GM19463 (cell line): ENCODE results near the gene KDM4C.
"Not testable (repeated sequence)": the region's sequence is repeated elsewhere in the genome, so short reads cannot be mapped to it uniquely, and the experiment has no call there.

ENCODE experiments used
- ATAC-seq: cut with Tn5 transposase; IDR thresholded peaks from one replicate; pipeline ENCODE4 v1.9.1; 2021; ENCODE audit warnings: mild to moderate bottlenecking, moderate library complexity; ENCODE audit not compliant: unreplicated experiment

The KDM4C gene

DNA sequence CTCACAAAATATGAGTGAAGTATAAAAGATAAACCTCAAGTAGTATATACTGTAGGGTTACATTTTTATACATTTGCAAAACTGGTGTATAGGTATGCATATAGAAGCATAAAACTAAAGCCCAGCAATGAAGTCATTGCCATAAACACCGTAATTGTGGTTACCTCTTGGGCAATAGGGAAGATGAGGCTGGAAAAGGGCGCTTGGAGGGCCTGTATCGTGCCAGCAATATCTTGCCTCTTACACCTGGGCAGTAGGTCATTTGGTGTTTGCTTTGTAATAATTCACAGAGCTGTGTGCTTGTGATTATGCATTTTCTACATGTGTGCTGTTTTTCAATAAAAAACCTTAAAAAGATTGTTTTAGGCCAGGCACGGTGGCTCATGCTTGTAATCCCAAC lies 45.2 kb downstream of the KDM4C start:
- no peak for ATAC-seq

DNA sequence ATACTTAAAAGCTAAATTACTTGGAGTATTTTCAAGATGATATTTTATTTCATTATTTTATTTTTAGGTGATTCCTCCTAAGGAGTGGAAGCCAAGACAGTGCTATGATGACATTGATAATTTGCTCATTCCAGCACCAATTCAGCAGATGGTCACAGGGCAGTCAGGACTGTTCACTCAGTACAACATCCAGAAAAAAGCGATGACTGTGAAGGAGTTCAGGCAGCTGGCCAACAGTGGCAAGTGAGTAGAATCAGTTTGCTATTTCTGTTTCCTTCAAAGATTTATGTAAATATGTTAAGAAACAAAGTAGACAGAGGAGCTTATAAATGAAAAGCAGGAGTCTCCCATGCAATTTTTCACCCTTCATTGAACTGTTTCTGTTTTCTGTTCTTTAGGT lies 47.8 kb downstream of the KDM4C start:
- no peak for ATAC-seq

DNA sequence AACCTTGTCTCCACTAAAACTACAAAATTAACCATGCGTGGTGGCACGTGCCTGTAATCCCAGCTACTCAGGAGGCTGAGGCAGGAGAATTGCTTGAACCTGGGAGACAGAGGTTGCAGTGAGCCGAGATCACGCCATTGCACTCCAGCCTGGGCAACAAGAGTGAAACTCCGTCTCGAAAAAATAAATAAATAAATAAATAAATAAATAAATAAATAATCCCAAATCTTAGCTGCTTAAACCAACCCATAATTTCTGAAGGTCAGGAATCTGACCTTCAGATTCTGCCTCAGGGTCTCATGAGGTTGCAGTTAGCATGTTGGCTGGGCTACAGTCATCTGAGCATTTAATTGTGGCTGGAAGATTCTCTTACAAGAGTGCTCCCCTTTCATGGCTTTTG lies 48.5 kb downstream of the KDM4C start:
- ATAC-seq = not testable (repeated sequence)

DNA sequence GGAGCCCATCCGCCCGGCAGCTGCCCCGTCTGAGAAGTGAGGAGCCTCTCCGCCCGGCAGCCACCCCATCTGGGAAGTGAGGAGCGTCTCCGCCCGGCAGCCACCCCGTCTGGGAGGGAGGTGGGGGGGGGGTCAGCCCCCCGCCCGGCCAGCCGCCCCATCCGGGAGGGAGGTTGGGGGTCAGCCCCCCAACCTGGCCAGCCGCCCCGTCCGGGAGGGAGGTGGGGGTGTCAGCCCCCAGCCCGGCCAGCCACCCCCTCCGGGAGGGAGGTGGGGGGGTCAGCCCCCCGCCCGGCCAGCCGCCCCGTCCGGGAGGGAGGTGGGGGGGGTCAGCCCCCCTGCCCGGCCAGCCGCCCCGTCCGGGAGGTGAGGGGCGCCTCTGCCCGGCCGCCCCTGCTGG lies 49.9 kb downstream of the KDM4C start:
- not testable (repeated sequence) for ATAC-seq

DNA sequence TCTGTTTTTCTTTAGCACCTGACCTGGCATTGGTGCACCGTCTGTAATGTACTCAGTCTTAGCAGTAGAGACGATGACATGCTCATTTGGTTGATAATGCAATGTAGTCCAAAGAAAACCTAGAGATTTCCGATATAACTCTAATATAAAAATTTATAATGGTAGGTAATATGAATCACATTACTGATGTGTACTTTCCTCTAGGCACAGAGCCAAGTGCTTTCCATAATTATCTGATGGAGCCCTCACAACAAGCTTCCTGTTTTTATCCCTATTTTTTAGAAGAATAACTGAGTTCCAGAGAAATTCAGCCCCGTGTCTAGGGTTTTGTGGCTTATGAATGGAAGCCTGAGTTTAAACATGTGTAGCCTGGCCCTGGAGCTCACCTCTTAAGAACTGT lies 53.7 kb downstream of the KDM4C start:
- no peak for ATAC-seq

DNA sequence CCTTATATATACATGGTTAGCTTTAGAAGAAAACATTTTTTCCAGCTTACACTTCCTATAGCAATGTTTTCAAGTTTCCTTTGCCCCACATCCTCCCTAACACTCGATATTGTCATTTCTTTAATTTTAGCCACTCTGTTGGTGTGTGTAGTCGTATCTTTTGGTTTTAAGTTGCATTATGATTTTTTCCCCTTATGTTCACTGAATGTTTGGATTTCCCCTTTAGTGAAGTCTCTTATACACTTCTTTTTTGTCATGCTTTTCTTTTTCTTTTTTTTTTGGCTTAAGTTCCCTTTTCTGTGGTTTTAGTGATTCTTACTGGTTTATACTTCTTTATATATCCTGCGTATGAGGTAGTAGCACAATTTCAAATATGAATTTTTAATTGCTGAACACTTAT lies 58.8 kb downstream of the KDM4C start:
- ATAC-seq = no peak

DNA sequence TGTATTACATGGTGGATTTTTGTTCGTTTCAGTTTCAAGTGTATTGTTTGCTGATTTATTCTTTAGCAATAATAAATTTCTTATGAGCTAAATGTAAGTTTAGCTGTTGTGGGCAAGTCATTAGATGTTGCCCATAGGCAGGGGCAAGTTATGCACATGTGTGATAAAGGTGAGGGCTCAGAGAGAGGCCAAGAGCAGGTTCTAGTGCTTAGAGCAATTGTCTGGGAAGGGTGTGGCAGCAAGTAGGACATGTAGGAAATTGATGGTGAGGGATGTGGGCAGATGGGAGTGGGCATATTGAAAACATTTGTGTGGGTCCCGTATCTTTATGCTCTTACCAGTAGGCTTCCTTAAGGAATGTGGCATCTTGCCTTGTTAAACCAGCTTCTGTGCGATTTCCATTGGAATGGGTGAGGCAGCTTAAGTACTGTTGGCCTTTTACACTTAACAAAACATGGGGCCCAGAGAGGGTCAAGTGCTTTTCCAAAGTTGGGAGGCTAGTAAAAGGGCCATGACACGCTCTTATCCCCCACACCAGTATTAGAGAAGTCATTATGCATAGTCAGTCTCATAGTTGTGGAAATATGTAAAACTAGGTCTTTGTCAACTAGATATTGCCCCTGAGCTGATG lies 60.6 kb downstream of the KDM4C start:
- no peak for ATAC-seq

DNA sequence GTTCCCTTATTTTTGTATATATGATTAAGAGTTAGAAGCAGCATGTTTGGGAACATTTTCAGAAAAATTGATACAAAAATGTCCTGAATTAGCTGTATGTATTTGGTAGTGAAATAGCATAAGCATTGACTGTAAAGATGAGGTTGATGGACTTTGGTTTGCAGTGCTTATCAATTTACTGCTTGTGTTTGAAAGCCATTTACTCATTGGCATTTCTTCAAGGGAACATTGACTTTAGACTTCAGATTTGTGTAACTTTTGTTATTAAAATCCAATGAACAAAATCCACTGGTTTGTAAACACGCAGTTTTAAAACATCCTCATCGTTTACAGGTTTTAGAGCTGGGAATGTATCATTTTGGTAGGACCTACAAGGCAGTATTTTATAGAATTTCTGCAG lies 61.3 kb downstream of the KDM4C start:
- no peak for ATAC-seq

DNA sequence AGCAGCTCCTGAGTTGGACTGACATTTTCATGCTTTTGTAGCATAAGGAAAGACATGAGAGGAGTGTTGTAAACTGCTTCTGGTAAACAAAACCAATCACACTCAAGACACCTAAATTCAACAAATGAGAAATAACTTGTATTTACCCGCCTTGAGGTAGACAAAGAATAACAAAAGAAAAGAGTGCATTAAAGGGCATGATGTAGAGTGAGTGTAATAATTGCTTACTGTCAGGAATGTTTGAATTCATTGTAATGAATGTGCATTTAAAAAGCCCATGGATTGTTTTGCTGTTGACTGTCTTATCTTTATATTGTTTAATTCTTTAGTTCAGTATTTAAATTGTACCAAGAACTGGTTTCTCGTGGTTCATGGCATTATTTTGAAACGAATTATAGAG lies 61.8 kb downstream of the KDM4C start:
- no peak for ATAC-seq

DNA sequence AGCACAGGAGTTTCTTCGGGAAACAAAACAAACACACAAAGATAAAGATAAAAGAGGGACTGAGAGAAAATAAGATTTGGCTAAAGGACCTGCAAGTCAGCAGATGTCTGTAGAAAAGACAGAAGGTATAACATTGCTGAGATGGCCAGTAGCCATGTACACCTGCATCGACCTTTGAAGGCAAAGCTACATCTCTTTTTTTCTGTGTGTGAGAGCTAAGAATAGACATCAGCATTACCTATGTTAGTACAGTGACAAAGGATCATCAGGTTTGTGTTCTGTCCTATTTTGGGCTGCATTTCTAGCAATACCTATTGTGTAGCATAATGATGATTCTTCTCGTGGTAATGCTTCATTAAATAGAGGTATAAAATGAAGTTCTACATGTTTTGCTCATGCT lies 64.9 kb downstream of the KDM4C start:
- no peak for ATAC-seq

DNA sequence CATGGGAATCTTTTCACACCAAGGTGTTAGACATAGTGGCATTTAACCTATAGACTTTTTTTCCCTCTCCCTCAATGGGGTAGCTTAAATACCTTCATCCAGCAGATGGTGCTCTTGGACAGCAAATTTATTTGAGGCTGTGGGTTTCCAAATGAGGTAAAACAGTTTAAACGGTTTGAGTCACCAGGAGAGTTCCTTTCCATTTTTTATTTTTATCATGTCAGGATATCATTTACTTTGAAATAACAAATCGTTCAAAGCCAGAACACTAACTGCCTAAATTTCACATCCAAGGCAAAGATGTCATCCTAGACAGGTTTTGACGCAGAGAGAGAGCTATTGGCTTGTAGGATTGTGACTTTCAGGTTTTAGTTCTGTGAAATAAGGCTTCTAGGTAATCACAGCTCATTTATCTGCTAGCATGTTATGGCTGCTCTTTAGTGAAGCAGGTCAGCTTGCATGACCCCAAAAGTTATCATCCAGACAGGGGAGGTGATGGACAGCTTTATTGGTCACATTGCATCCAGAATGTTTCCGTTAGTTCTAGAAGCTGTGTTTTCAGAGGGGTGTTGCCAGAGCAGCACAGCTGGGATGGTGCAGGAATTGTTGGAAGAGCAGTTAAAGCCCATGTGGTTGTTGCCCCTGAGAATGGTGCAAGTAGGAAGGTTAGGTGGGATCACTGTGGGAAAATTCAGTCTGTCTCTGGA lies 69.8 kb downstream of the KDM4C start:
- ATAC-seq = peak; percentile 57

DNA sequence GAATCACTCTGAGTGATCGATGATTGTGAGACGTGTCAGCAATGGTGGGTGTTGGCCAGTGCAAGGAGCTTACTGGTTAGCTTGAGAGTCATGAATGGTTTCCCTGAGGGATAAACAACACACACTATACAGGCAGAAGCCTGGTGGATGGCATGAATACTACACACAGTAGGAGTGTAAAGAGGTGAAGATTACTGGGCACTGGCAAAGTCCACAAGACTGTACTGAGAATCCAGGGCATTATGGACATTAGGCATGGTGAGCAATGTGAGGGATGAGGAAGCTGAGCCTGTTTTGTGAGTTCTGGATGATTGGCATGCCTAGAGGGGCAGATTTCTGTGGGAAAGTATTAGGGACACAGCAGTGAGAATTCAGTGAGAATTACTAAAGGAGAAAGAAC lies 71.3 kb downstream of the KDM4C start:
- no peak for ATAC-seq

DNA sequence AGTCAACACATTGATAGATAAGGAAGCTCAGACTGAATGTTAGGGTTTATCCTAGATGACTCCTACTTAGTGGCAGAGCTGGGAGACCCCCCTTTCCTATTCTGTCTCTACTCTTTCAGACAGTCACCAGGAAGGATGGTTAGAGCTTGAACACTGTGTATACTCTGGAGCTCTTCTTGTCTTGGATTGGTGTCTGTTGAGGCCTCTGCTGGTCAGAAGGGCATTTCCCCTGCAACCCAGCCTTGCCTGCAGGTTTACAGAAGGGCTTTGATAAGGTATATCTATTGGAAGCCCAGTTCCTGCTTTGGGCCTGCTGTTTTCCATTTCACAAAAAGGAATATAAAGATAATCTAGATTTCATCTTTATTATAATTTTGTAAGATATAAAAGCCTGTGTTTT lies 71.8 kb downstream of the KDM4C start:
- ATAC-seq = no peak

DNA sequence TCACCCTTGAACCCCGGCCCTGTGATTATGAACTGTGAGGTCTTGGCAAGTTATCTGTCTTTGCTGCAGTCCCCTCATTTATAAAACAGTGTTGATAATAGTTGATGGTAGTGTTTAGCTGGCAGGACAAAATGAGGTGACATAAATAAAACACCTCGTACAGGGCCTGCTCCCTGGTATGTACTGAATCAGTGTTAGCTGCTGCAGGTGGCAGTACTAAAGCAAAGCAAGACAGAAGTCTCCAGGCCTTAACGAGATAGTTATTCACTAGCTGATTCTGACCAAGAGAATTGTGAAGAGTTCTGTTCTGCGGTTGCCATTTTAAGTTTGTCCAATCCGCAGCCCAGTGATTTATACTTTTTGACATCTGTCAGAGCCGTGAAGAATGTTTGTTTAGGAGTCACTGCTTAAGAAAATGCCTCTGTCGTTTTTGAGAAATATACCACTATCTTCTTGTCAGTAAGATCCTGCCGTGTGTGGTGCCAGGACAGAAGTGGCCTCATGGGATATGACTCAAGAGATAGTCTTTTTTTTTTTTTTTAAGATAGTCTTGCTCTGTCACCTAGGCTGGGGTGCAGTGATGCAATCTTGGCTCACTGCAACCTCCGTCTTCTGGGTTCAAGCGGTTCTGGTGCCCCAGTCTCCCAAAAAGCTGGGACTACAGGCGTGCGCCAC lies 75.9 kb downstream of the KDM4C start:
- no peak for ATAC-seq

DNA sequence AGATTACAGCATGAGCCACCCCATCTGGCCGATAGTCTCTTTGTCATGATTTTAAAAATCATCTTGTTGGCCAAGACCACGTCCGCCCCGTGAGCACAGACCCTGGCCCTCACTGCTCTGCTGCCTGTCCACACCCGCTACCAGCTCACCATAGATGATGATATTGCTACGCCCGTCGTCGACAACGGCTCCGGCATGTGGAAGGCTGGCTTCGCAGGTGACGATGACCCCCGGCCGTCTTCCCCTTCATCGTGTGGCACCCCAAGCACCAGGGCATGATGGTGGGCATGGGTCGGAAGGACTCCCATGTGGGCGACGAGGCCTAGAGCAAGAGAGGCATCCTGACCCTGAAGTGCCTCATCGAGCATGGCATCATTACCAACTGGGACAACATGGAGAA lies 76.5 kb downstream of the KDM4C start:
- ATAC-seq = no peak

DNA sequence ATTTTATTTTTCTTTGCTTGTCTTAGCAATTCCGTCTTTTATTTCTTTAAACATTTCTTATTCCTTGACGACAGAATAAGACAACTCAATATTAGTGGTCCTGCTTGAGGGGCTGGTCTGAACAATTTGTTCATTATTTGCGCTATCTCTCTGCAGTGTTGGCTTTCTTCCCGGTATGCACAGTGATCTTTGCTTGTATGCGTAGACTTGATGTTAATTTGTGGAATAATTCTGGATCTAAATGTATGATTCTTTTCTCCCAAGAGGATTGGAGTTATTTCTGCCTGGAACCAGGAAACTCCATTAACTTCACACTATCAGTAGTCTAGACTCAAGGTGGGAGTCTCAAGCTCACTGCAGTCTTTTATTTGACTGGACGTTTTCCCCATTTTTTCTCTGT lies 80.4 kb downstream of the KDM4C start:
- ATAC-seq = no peak

DNA sequence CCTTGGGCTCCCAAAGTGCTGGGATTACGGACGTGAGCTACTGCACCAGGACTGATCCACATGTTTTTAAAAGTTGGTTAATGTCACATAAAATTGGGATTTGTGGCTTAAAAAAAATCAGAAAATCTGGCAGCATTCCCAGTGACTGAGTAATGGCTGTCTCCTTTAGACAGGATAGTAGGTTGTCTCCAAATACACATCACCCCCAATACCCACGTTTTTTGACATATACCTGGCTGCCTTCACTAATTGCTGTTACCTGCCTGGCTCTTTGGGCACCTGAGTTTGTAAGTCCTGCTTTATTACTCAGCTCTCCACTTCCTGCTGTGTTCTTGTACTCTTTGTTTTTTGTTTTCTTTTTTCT lies 84.8 kb downstream of the KDM4C start:
- no peak for ATAC-seq

DNA sequence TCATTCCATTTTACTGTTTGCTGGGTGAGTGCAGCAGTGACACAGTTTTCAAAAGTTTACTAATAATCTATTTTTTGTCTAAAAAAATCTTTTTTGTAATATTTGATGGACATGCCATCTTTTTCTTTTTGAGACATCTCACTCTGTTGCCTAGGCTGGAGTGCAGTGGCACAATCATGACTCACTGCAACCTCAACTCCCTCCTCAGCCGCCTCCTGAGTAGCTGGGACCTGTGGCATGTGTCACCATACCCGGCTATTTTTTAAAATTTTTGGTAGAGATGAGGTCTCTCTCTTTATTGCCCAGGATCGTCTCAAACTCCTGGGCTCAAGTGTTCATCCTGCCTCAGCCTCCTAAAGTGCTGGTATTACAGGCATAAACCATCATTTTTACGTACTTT lies 86.0 kb downstream of the KDM4C start:
- ATAC-seq = no peak

DNA sequence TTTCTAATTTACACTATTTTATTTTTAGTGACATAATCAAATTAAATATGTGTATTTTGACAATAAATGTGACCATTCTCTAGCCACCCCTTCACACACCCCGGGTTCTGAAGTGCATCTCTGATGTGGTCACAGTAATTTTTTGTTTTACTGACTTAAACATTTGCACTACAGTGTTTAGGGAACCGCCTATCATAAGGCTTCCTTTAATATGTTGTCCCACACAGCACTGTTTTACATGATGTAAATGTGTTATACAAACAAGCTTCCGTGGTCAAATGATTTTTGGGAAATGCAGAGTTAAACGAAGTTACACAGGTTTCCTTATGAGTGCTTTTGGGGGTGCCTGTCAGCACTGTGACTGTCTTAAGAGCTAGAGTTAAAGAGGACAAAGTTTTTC lies 86.5 kb downstream of the KDM4C start:
- ATAC-seq = no peak

DNA sequence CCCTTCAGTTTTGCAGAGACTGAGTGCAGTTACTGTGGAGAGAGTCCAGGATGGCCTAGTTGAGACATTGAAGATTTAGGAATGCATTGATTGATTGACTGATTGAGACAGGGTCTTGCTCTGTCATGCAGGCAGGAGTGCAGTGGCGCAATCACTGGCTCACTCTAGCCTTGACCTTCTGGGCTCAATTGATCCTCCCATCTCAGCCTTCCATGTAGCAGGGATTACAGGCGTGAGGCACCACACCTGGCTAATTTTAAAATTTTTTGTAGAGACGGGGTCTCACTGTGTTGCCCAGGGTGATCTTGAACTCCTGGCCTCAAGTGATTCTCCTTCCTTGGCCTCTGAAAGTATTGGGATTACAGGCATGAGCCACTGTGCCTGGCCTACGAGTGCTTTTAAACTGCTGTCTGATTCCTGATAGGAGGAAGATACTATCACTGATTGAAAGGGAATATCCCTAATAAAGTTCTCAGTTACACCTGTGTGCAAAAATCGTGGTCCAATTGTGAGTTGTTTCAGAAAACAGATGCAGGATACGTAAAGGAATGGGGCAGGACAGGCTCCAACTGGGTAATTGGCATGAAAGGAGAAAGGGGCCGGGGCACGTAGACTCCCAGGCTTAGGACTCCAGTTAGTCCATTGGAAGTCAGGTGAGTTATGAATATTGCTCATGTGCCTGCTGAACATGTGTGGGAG lies 87.5 kb downstream of the KDM4C start:
- no peak for ATAC-seq

DNA sequence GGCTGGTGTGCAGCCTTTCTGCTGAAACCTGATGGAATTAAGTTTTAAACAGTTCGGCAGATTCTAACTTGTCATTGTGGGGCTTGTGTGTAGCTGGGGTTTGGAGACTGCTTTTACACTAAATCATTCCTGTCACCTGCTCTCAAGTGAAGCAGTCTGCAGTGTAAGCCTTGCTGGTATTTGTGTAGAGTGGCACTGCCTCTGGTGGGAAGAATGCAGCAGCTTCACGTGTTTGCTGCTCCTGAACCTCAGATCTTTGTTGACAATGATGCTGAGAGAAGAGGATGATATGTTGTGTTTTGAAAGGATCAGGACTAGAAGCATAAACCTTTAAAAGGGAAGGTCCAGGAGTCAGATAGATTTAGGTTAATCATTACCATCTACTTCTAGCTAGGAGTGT lies 88.1 kb downstream of the KDM4C start:
- no peak for ATAC-seq
